Activated T-cell treated with anti-CD3 and anti-CD28 coated beads for 48 hours (primary cell): ENCODE results near the gene LCORL.
"Not testable (repeated sequence)": the region's sequence is repeated elsewhere in the genome, so short reads cannot be mapped to it uniquely, and the experiment has no call there.

ENCODE experiments used
- DNase-seq: peaks from one replicate; pipeline ENCODE4 v3.0.0-alpha.2; 2020; ENCODE audit warnings: low read depth

LCORL gene

DNA sequence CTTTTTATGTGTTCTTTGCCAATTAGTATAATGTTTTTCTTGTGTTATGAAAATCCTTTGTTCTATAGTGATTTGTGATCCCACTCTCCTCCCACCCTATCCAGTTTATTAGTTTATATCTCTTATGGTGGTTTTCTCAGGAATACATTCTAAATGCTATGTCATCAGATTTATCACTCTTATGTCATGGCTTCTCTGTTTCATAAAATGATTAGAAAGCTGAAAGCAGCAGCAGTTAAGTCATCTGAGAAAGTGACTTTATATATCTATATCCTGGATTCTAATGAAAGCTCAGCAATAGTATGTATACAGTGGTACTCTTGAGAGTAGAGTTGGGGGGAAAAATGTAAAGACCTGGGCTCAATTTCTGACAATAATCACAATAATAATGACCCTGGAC is 169.6 kb downstream of the LCORL start:
- DNase-seq: no peak

DNA sequence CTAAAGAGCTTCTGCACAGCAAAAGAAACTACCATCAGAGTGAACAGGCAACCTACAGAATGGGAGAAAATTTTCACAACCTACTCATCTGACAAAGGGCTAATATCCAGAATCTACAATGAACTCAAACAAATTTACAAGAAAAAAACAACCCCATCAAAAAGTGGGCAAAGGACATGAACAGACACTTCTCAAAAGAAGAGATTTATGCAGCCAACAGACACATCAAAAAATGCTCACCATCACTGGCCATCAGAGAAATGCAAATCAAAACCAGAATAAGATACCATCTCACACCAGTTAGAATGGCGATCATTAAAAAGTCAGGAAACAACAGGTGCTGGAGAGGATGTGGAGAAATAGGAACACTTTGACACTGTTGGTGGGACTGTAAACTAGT is 171.3 kb downstream of the LCORL start:
- not testable (repeated sequence) for DNase-seq

DNA sequence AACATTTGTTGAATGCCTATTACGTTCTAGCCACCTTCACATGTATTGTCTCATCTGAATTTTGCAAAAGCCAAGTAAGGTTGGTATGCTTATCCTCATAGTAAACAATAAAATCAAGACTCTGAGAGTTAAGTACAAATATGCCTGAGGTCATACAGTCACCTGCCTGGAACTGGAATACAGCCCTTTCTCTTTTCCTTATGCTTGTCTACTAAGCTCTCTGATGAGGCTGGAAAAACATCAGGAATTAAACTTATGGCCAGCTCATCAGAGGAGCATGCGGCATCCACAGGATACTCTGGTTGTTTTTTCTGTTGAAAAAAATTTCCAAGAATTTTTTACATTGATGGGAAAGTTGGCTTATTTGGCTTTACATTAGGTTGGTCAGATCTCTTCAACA is 175.3 kb downstream of the LCORL start:
- no peak for DNase-seq

DNA sequence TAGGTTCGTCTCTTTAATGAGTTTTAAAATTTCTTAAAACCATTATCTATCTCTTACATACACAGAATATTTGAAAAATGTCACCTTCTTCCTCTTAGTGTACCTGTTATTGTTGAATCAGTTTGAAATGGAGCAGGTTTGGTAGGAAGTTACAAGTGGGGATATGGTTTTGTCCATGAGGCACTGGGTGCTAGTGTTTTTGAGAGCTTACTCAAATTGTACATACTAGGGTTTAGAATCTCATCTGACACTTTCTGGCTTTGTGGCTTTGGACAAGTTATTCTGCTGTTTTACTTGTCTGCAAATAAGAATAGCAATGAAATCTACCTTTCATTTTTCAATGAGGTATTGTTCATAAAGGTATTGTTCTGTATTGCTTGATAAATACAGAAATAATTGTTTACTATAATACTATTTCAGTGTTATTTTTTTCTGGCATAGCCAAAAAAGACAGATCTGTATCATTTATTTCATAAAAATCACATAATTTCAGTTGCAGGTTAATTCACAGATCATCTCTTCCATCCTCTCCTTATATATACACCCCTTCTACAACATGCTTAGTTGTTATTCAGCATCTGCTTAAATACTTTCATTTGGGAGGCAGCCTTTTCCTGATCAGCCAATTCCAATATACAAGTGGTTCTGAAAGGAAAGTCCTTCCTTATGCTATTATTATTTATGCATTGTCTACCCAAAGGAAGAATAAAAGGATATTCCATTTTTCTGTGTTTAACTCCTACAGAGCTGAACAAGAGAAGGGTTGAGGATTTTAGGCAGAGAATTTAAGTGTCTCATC is 197.5 kb downstream of the LCORL start:
- no peak for DNase-seq

DNA sequence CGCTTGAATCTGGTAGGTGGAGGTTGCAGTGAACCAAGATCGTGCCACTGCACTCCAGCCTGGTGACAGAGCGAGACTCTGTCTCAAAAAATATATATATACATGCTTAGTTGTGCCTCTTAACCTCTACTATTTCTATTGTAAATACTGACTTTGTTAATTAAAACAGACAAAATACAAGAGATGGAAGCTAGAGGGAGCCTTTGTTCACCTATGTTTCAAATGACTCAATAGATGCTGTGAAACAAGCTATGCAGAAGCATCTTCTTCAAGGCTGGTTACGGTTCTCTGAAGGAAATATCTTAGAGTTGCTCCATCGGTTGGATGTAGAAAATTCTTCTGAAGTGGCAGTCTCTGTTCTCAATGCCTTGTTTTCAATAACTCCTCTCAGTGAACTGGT is 204.5 kb downstream of the LCORL start:
- no peak for DNase-seq

DNA sequence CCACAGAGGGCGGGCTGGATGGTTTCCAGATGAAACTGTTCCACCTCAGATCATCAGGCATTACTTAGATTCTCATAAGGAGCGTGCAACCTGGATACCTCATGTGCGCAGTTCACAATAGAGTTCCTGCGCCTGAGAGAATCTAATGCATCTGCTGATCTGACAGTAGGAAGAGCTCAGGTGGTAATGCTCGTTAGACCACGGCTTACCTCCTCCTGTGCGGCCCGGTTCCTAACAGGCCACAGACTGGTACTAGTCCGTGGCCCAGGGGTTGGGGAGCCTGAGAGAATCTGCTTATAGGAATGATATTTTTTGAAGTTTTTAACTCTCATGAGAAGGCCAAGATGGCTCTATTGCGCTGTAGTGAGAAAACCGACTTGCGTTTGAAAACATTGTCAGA is 205.4 kb downstream of the LCORL start:
- DNase-seq: no peak

DNA sequence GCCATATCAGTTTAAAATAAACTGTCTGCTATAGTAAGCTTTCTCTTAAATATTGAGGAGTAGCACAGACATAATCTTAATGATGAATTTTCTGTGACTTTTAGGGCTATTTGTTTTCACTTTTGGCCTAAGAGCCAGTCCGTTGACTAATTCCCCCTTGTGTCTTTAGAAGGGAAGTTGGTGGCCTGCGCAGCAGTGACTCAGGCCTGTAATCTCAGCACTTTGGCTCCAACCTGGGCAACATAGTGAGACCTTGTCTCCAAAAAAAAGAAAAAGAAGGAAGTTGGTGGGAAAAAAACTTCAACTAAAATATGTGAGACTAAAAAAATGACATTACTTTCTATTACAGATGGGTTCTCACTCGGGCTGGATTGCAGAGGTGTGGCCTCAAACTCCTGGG is 207.4 kb downstream of the LCORL start:
- DNase-seq: no peak

DNA sequence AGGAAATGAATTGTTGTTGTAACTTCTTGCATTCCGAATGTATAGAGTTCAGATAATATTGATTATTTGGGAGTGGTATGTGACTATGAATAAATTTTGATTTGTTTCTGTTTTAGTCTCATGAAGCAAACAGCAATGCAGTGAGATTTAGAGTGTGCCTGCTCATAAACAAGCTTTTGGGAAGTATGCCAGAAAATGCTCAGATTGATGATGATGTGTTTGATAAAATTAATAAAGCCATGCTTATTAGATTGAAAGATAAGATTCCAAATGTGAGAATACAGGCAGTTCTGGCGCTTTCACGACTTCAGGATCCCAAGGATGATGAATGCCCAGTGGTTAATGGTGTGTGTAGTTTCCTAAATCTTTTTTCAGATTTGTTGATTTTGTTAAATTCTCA is 208.8 kb downstream of the LCORL start:
- DNase-seq: no peak

DNA sequence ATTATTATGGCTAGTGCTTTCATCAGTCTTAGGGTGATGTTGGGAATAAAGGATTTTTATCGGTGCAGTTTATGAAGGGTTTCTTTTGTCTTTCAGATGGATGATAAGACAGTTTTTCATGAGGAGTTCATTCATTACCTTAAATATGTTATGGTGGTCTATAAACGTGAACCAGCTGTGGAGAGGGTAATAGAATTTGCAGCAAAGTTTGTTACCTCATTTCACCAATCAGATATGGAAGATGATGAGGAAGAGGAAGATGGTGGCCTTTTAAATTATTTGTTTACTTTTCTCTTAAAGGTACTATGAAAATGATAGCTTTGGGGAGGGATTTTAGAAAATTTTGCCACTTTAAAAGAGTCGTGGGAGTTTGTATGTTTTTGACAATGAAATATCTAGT is 209.4 kb downstream of the LCORL start:
- DNase-seq: no peak

DNA sequence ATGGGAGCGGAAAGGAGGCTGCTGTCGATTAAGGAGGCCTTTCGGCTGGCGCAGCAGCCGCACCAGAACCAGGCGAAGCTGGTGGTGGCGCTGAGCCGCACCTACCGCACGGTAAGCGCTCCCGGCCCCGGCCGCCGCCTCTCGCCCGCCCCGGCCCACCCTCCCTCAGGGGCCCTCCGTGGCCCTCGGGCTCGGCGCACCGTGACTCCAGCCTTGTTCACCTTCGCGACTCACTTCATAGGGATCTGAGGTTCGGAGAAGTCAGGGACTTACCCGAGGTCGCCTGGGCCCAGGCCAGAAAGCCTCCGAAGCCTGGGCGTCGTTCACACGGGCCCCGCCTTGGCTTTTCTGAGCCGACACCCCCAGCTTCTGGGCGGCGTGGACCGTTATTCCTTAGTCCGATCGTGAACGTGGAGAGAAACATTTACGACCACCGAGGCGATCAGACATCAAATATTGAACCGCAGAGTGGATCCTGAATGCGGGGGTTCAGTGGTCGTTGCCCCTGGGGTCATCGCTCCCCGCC is 210.4 kb downstream of the LCORL start:
- peak; percentile 21 for DNase-seq

DNA sequence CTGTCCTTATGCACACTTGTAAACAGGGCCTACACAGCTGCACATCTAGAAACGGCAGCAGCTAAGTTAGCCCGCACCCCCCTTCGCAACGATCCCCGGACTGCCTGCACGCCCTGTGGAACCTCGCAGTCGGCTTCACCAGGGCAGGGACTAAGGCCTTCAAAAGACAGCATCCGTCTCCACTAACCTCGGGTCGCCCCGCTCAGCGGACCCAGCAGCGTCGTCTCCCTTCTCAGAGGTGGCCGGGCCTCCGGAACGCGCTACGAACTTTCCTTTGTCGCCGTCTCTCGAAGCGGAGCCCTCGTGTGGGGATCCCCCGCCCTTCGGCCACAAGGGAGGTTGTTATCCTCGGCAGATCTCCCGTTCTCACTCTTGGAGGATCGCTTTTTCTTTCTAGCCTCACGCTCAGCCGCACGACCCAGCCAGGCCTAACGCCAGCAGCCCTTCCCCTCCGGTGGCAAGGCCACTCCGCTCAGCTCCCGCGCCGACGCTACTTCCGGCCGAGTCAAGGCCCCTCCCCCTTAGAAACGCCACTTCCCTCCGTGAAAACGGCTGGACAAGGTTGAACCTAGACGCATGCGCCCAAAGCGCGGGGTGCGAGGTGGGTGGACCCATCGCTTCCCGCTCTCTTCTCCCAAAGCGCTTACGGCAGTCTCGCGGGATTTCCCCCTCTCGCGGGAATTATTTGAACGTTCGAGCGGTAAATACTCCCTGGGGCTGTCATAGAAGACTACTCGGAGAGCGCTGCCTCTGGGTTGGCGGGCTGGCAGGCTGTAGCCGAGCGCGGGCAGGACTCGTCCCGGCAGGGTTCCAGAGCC is 211.1 kb downstream of the LCORL start, which contains the start of the genes DCAF16 and NCAPG:
DCAF16 (minus strand) TSS at position 498 of the 818 bp plus-strand sequence. CDS start 6,616 bp downstream, outside the sequence.
NCAPG (plus strand) TSS at position 720 of the 818 bp plus-strand sequence. CDS start 99 bp downstream, outside the sequence.
- peak; percentile 98 for DNase-seq

DNA sequence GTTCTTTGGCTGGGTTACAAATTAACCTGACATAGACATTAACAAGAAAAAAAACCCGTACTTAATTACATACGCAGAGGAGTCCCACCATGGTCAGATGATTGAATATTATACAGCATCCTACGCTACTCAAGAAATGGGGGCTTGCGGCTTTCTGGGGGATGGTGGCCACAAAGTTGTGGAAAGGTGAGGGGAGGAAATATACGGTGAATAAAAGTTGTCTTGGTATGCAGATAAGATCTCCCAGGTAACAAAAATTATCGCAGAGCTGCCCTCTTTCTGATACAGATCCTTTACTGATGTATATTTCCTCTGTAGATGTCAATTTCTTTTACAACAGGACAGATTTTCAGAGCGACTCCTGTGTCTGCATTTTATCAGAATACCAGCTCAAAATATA is 211.9 kb downstream of the LCORL start:
- no peak for DNase-seq

DNA sequence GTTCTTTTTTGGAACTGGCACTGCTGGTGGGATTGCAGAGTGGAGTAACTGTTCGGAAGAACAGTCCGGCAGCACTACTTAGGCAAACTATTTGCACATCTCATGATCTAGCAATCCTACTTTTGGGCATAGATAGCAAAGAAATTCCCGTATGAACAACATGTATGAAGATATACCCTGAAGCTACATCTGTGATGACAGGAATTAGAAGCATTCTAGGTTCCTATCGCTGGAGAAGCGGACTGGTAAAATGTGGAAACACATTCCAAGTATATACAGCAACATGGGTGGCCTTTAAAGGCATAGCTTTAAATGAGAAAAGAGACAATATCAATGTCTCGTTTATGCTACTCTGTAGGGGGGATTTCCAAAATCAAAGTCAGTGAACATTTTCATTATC is 214.1 kb downstream of the LCORL start:
- no peak for DNase-seq

DNA sequence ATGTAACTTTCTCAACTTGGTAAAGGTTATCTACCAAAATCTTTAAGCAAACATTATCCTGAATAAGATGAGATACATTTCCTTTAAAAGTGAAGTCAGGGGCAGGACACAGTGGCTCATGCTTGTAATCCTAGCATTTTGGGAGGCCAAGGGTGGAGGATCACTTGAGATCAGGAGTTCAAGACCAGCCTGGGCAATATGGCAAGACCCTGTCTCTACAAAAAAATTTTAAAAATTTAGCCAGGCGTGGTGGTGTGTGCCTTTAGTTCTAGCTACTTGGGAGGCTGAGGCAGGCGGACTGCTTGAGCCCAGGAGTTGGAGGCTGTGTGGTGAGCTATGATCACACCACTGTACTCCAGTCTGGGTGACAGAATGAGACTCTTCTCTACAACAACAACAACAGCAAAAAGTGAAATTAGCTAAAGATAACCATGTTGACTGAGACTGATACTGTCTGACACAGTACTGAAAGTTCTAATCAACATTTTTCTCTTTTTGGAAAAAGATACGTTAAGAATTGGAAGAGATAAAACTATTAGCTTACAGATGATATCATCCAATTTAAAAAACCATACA is 215.9 kb downstream of the LCORL start:
- DNase-seq: no peak

DNA sequence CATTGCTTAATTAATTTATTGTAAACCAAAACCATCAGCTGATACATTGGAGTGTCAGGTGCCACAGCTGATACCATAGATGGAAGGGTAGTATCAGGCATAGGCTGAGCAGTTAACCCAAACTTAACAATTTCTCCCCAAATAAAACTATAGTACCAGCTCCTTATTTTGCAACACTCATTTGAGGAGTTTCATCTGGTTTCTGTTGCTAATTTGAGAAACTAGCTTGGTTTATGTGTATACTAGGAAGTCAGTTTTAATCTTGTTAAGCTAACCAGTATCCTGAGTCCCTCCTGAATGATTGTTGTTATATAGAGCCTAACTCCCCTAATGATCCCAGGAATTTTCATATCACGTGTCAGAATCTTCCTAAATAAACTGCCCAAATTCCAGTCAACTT is 223.7 kb downstream of the LCORL start:
- no peak for DNase-seq

DNA sequence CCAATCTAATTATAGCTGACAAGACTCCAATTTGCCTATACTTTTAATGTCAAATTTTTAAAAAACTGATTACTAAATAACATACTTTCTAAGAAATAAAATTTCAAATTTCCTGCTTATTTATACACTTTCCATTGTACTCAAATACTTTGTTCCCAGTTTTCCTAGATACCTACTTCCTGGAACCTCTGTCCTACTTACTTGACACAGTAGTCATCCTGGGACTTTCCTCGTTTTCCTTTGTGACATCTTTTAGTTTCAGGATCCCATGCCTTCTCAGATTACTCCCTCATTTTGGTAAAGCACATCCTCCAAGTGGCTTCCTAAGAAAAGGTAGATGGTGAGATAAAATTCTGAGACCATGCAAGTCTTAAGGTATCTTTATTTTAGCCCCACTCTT is 226.8 kb downstream of the LCORL start:
- DNase-seq: no peak
